ENCODE data around the gene GPER1. TPM values are rescaled to one million over a fixed set of nuclear protein-coding genes. Genes with fewer than 3 reads are reported as not detected.

Gene GPER1
- polyA plus RNA-seq, 2 of the 4 experiments (the other 2 are of a cell fraction): 0.23 to 0.50 TPM

GRCh38 chr7:1044189-1045068 lies 43.5 kb upstream of the GPER1 start, which contains the start of gene GPR146:
Gene GPR146 (plus strand): TSS chr7:1044546. CDS start chr7:1057516, 12,970 bp downstream.
- ChIA-PET CTCF (interaction anchor here (0.9 to 7.2 kb wide), 15 partner anchors 9 to 59 kb away, joined by 3 to 84 read pairs (median 5); no protein-coding TSS in a partner anchor), POLR2A (interaction anchor here (0.6 to 1.3 kb wide), 5 partner anchors 16 to 94 kb away, joined by 3 to 7 read pairs (median 4); no protein-coding TSS in a partner anchor)
- FAIRE-seq (no peak), ATAC-seq (peak; percentile 89 to 92), DNase-seq (ENCODE audit: low read depth in 1 of 2, low spot score in 1 of 2) (peak; percentile 91 to 99)
- Histone ChIP-seq H3K27ac (peak within 1 kb of the TSS; percentile 75 to 85), H3K4me3 (peak within 1 kb of the TSS; percentile 60), H3K9me3 (no peaks in the 10 kb centered on the region), H3K4me1 (peaks cover 18% of the 10 kb centered on the region), H3K4me2 (peak within 1 kb of the TSS; percentile 83)
- 4% methylated on average over 20 of the region's 74 CpGs for WGBS (ENCODE audit: missing lambda C conversion rate)
- 0 out of 5 replicates have a peak, but pooled peaks of 1 of the 2 experiments have one; percentile 19 for TF ChIP-seq RAD21 (conservative IDR thresholded peaks at IDR 0.05 in 1 of 2, IDR thresholded peaks at IDR 0.05 in 1 of 2)
- TF ChIP-seq MAFK (IDR thresholded peaks at IDR 0.05; ENCODE audit: partially characterized antibody): peak; percentile 98
- no peak for TF ChIP-seq HMGXB4 (CRISPR knock-in tag; IDR thresholded peaks at IDR 0.05; ENCODE audit: borderline replicate concordance)
- peak; percentile 56; the same call in 1 of the 2 replicates for TF ChIP-seq MAX (IDR thresholded peaks at IDR 0.05)
- TF ChIP-seq REST (IDR thresholded peaks at IDR 0.05): peak; percentile 56
- TF ChIP-seq CTCF (IDR thresholded peaks at IDR 0.05): peak; percentile 65
- peak in 1 of 2 experiments; percentile 27; a peak in 1 of 4 replicates for TF ChIP-seq CEBPB (IDR thresholded peaks at IDR 0.05)
- no peak for TF ChIP-seq TFCP2L1 (CRISPR knock-in tag; IDR thresholded peaks at IDR 0.05)
- no peak for TF ChIP-seq HDAC2 (IDR thresholded peaks at IDR 0.05)
- peak; percentile 73 for TF ChIP-seq CHD2 (IDR thresholded peaks at IDR 0.05; ENCODE audit: low read length, partially characterized antibody)

GRCh38 chr7:1045069-1046063 lies 42.5 kb upstream of the GPER1 start:
- peak overlapping the region; percentile 60 for H3K4me3 ChIP-seq
- peak overlapping the region; percentile 83 for H3K4me2 ChIP-seq
- 73% methylated on average over 20 of the region's 21 CpGs for WGBS (ENCODE audit: missing lambda C conversion rate)
- no peaks in the 10 kb centered on the region for H3K9me3 ChIP-seq
- ChIA-PET CTCF (interaction anchor here (1.0 to 7.2 kb wide), 15 partner anchors 9 to 57 kb away, joined by 3 to 84 read pairs (median 5); no protein-coding TSS in a partner anchor), POLR2A (interaction anchor here (0.9 to 1.3 kb wide), 2 partner anchors 16 to 93 kb away, joined by 4 read pairs; no protein-coding TSS in a partner anchor)
- peaks cover 18% of the 10 kb centered on the region for H3K4me1 ChIP-seq
- ATAC-seq (no peak; a peak in 1 of 6 replicates), FAIRE-seq (no peak), DNase-seq (ENCODE audit: low read depth in 1 of 2, low spot score in 1 of 2) (no peak)
- peak overlapping the region in 1 of 2 experiments; percentile 85; a peak in 2 of 6 replicates for H3K27ac ChIP-seq
- TF ChIP-seq CHD2 (IDR thresholded peaks at IDR 0.05; ENCODE audit: low read length, partially characterized antibody) (no peak), ZSCAN20 (CRISPR knock-in tag; IDR thresholded peaks at IDR 0.05) (no peak), JUN (IDR thresholded peaks at IDR 0.05) (no peak), EHF (CRISPR knock-in tag; IDR thresholded peaks at IDR 0.05) (no peak), NR3C1 (IDR thresholded peaks at IDR 0.05) (no peak), FOSB (CRISPR knock-in tag; IDR thresholded peaks at IDR 0.05) (no peak), BHLHE40 (IDR thresholded peaks at IDR 0.05; ENCODE audit: low read depth, low read length) (no peak), ELK1 (IDR thresholded peaks at IDR 0.05; ENCODE audit: low read depth, low read length) (no peak), POLR2AphosphoS2 (conservative IDR thresholded peaks at IDR 0.05; ENCODE audit: low read length) (no peak)

All from A549 (cell line).